Right lobe of liver (tissue), 4 donors: ENCODE measurements around the gene PRKN.

Experiments used
- CTCF ChIP-seq, 4 donors: fragments of 200-600 bp in 3 of 4; fragments of 450-650 bp in 1 of 4; IDR thresholded peaks; one replicate each; pipeline versions ENCODE4 v1.5.1 to v1.8.0; 2016 to 2022; ENCODE audit warnings: antibody characterized with exemption in 4 of 4, mild to moderate bottlenecking in 2 of 4
- POLR2A ChIP-seq: fragments of 450-650 bp; IDR thresholded peaks from one replicate; pipeline ENCODE4 v1.6.1; 2017; ENCODE audit warnings: antibody characterized with exemption, mild to moderate bottlenecking
- donor health status: DM: no; HTN: no; CAD: no.
- donor health status: DM: no; HTN: no; CAD: no.
- donor health status: DM: no; HTN: yes; CAD: no.

- no peak for TF ChIP-seq CTCF (IDR thresholded peaks at IDR 0.05)
- no peak for TF ChIP-seq POLR2A
Observed at GRCh38 chr6:162651505-162651904, 76.1 kb downstream of the PRKN start.
